Uterus (tissue), 2 donors: Measurements from ENCODE around the gene PDE4A.

Experiments used
- POLR2A ChIP-seq, 2 donors: fragments of 450-650 bp; IDR thresholded peaks; one replicate each; pipeline ENCODE4 v1.6.1; 2016; ENCODE audit warnings: antibody characterized with exemption in 2 of 2, mild to moderate bottlenecking in 1 of 2, moderate library complexity in 1 of 2
- TF ChIP-seq, protein P1 (sequence below), 4 experiments: fragments of 200-600 bp in 2 of 4; fragments of 450-650 bp in 2 of 4; sonication (generic) in 2 of 4; IDR thresholded peaks; one replicate each; pipeline ENCODE4 v1.5.1; 2016 to 2019; ENCODE audit warnings: antibody characterized with exemption in 4 of 4, mild to moderate bottlenecking in 2 of 4, moderate library complexity in 1 of 4

DNA sequence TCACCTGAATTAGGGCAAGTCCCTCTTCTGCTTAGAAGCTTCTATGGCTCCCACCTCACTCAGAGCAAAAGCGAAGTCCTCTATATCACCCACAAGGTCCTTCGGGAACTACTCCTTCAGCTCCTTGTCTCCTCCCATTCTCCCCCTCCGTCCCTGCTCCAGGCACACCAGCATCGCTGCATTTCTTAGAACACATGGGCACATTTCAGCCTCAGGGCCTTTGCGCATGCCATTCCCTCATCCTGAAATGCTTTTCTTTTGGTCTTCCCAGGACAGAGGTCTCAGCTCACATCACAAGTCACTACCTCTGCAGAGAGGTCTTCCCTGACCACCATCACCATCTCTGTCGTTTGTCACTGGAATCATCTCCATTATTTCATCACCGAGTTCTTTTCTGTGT lies 92.9 kb downstream of the PDE4A start:
- no peak for TF ChIP-seq POLR2A (IDR thresholded peaks at IDR 0.05)
- TF ChIP-seq, protein P1, sequence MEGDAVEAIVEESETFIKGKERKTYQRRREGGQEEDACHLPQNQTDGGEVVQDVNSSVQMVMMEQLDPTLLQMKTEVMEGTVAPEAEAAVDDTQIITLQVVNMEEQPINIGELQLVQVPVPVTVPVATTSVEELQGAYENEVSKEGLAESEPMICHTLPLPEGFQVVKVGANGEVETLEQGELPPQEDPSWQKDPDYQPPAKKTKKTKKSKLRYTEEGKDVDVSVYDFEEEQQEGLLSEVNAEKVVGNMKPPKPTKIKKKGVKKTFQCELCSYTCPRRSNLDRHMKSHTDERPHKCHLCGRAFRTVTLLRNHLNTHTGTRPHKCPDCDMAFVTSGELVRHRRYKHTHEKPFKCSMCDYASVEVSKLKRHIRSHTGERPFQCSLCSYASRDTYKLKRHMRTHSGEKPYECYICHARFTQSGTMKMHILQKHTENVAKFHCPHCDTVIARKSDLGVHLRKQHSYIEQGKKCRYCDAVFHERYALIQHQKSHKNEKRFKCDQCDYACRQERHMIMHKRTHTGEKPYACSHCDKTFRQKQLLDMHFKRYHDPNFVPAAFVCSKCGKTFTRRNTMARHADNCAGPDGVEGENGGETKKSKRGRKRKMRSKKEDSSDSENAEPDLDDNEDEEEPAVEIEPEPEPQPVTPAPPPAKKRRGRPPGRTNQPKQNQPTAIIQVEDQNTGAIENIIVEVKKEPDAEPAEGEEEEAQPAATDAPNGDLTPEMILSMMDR (IDR thresholded peaks at IDR 0.05): no peak
